Left cardiac atrium (tissue), 4 donors: ENCODE data around the gene SLC28A1. TPM values are rescaled to one million over a fixed set of nuclear protein-coding genes. Genes with fewer than 3 reads are reported as not detected.

Experiments used
- ATAC-seq, 2 donors: fragments of 200-7000 bp; cut with Tn5 transposase; one replicate each; pipeline ENCODE4 v1.9.1; 2020; ENCODE audit warnings: mild to moderate bottlenecking in 2 of 2, moderate library complexity in 2 of 2
- DNase-seq: peaks from one replicate; pipeline ENCODE4 v3.0.0-alpha.2; 2020
- intact Hi-C, 2 donors: fragments of 100-400 bp; cut with DNase I; formaldehyde crosslinking; loops; one replicate each; pipeline versions ENCODE4 v1.14.1 to v1.15.1; 2022 to 2023
- total RNA-seq, 2 donors: library from RNA; stranded (reverse); fragmentation: NEBNext Ultra II Directional; extraction: Animal tissue kit (Norgen Biotek cat#: 25700); gene quantifications; one replicate each; pipeline ENCODE4 v1.2.1, GENCODE V29; 2021
- donor health status: DM: no; HTN: yes; CAD: no.
- donor health status: DM: no; HTN: yes; CAD: no; lungs with severe emphysema.
- donor health status: DM: yes; HTN: yes; CAD: no.
- donor health status: Dilated cardiomyopathy.

SLC28A1 gene
- total RNA-seq, 2 donors from 2014 or later, result 0.13 to 0.18 TPM

DNA sequence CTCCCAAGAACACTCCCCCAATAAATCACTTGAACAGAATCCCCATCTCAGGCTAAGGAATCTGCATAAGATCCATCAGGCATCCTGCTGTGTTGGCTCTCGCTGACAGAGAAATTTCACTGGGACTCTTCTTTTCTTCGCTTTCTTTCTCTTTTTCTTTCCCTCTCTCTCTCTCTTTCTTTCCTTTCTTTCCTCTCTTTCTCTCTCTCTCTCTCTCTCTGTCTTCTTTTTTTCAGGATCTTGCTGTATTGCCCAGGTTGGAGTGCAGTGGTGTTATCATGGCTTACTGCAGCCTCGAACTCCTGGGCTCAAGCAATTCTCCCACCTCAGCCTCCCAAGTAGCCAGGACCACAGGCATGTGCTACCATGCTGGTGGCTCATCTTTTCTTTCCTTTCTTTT lies 4.5 kb upstream of the SLC28A1 start:
- intact Hi-C loops, result no loop called here
- ATAC-seq, result no peak
- no peak for DNase-seq

DNA sequence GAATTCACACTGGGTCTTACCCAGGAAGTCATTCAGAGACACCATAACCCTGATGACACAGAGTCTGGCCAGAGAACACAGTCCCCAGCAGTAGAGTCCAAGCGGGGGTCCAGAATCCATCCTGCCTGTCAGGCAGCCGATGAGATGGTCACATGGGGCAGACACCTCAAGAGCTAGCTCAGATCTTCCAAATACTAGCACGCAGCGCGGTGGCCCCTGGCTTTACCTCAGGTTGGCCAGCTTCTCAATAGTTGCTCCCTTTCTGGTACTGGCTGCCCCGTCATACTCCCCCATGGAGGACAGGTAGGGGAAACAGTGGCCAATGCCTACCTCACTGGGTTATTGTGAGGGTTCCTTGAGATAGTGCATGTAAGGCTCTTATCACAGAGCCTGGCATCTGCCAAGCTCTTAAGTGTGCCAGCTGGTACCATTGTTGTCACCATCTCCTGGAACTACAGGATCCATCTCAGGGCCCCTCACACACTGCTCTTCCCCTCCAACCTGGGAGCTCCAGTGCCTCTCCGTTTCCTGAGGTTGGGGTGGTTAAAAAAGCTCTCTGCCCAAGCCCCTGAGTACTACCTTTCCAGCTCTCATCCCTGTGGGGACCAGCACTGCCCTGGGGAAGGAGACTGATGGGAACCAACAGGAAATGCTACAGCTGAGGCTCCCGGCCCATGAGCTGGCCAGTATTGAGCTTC lies 3.5 kb upstream of the SLC28A1 start:
- DNase-seq, result no peak
- ATAC-seq, result no peak
- intact Hi-C loops, result no loop called here

DNA sequence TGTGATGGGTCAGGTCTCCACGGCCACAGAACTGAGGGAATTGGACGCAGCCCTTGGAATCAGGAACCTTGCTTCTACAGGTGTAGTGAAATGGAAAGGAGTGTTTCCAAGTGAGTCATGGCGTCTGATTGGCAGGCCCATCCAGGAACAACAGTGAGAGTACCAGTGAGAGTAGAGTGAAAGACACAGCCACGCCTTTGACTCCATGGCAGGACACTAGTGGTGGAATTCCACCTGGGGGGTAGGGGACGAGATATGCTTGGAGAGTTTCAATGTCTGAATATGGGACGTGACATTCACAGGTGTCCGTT lies 3.0 kb upstream of the SLC28A1 start:
- DNase-seq (no peak), ATAC-seq (no peak)
- intact Hi-C loops, result no loop called here

DNA sequence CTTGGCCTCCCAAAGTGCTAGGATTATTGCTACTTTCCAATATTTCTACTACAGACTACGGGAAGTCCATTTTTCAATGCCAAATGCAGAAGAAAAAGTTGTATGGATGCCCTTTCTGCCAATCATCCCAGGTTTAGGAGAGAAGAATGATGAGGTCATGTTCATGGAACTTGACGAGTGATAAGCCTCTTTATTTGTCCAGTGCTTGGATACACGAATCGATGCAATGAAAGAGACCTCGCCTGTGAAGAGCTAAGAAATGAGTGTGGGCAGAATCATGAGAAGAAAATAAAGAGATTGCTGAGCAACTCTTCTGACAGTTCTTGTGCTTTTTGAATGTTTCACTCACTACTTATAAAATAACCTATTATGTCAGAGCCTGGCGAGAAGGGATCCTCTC lies 996 bp upstream of the SLC28A1 start:
- intact Hi-C loops, result no loop called here
- ATAC-seq (peak in 1 of 2 donors; percentile 70), DNase-seq (no peak)

DNA sequence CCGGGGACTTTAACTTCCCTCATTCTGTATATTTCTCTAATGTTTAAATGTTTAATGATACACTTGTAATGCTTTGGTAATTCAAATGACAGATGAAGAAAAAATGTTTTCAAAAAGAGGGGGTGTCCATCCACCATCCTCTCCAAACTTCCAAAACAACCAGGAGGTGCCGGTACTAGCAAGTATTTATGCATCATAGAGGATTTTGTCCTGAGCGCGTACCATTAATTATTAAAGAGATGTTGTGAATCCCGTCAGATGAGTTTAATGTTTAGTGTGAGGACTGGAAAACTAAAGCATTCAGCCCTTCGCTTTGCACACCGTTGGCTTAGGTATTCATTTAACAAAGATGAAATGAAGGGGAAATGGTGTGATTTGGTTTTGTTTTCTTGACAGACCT lies 1.3 kb downstream of the SLC28A1 start:
- ATAC-seq (no peak), DNase-seq (no peak)
- intact Hi-C loops, result no loop called here

DNA sequence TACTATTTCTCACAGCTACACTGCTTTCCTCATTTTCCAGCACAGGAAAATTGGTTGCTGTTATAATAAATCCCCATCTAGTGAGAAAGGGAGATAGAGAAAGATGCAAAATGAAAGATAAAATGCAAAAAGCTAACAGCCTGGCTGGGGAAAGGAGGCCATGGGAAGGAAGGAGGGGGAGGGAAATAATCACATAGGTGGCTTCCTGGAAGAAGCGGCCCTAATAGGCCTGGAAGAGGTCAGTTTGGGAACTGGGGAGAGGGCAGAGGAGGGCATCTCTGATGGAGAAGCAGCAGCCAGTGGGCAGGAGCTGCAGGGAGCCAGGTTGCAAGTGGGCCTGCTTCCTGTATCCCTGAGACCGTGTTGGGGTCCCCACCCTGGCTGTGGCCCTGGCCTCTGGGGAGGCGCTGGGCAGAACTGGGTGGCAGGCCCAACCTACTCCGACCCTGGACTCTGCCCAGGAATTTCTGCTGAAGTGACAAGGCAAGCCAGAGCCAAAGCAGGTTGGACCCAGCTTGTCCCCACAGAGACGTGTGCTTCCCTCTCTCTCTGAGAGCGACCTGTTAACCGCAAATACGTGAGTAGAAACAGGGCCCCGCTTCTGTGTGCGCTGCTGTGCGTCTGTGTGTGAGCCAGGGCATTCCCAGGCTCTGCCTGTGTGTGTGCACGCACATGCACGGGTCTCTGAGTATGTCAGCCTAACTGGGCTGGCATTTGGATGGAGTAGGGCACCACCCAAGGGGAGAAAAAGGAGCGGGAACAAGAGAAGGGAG lies 1.9 kb downstream of the SLC28A1 start:
- DNase-seq (no peak), ATAC-seq (peak in 1 of 2 donors; percentile 11)
- intact Hi-C loops, result no loop called here

DNA sequence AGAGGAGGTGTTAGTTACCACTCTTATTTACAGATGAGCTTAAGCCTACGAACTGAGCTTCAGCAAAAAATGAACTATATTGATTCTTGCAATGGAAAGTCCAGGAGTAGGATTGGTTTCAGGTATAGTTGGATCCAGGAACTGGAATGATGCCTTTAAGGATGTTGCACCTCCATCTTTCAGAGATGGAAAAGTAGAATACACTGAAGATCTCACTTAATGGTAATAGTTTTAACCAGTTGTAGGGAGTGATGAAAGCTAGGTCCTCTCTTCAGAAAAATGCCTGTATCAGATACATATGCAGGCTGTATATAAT lies 2.5 kb downstream of the SLC28A1 start:
- no peak for ATAC-seq
- no peak for DNase-seq
- intact Hi-C loops, result no loop called here

DNA sequence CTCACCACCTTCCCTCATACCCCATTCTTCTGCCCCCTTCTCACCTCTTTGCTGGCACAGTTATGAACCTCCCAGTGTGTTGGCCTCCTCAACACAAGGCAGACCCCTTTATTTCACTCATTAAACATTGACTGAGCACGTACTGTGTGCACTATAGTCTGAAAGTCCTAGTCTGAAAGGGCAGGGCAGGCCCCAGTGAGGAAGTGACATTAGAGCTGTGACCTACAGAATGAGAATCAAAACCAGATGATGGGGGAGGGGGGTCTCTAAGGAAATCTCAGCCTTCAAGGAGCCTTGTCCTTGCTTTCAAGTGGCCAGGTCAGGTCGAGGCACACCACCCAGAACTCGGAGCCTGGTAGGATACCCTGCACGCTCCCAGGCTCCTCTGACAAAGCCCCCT lies 3.5 kb downstream of the SLC28A1 start:
- intact Hi-C loops, result no loop called here
- DNase-seq (no peak), ATAC-seq (no peak)

DNA sequence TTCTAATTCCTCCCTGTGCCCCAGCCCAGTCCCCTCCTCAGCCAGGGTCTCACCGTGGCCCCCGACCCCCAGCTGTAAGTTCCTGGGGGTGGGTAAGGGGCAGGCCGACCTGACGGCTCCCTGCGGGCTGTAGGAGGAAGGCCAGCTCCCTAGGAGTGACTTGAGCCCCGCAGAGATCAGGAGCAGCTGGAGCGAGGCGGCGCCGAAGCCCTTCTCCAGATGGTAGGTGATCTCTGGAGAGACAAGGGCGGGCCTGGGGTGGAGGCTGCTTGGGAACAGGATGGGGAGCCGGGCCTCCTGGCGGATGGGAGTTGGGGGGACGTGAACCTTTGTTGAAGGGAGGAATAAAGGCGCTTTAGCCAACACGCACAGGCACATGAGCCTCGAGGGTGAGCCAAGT lies 4.2 kb downstream of the SLC28A1 start:
- intact Hi-C loops, result no loop called here
- DNase-seq (no peak), ATAC-seq (no peak)

DNA sequence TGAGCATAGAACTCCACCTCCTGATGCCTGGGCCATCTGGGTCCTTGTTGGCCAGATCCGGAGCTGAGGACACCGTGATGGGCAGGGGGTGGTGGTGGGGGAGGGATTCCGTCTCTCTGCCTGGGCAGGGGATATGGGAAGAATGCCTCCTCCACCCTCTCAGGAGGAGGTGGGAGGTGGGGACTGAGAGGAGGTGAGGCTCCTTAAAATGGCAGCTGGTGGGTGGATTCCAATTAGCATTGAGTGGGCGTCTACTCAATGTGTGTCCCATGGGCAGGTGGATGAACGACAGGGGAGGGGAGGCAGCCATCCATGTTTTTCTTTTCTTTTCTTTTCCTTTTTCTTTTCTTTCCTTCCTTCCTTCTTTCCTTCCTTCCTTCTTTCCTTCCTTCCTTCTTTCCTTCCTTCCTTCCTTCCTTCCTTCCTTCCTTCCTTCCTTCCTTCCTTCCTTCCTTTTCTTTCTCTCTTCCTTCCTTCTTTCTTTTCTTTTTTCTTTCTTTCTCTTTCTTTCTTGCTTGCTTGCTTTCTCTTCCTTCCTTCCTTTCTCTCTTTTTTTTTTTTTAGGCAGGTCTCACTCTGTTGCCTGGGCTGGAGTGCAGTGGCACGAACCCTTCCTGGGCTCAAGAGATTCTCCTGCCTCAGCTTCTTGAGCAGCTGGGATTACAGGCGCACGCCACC lies 5.0 kb downstream of the SLC28A1 start:
- DNase-seq, result no peak
- intact Hi-C loops, result no loop called here

DNA sequence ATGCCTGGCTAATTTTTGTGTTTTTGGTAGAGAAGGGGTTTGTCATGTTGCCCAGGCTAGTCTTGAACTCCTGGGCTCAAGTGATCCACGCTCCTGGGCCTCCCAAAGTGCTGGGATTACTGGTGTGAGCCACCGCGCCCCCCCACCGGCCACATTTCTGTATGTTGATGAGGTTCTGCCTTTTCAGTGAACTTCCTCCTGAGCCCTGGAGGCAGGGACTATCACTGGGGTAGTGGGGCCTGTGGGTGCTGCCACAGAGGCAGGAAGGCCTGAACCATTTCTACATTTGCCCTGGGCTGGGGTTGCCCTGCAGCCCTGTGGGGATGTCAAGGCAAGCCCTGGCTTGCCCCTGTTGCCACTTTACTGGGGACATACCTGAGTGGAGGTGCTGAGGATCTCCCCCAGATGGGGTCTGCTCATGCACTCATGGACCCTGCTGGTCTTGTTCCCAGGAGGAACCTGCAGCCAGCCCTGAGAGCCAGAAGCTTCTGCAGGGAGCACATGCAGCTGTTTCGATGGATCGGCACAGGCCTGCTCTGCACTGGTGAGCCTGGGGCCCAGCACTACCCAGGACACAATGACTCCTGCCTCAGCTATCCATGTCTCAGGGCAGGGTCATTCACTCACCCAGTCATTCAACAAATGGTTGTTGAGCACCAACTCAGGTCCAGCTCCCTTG lies 5.7 kb downstream of the SLC28A1 start:
- DNase-seq (no peak), ATAC-seq (no peak)
- intact Hi-C loops, result no loop called here

More for the DNA sequence above, 5.0 kb downstream of the SLC28A1 start:
- ATAC-seq, result no peak

DNA sequence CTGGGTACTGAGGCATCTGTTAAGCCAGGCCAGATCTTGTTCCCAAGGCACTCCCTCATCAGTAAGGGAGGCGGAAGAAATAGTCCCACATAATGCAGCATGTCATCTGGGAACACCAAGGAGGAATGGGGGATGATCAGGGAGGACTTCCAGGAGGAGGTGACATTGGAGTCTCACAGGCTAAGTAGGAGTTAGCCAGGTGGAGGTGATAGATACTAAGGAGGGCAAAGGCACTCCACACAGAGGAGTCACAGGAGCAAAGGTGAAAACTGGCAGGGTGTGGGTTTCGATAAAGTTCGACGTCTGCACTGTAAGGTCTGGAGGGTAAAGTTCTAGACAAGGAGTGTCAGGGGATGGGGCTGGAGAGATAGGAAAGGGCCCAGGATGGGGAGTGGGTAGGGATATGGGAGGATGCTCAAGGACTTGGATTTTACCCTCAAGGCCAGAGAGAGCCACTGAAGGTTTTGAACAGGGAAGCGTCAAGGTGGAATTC lies 6.3 kb downstream of the SLC28A1 start:
- ATAC-seq, result no peak
- intact Hi-C loops, result no loop called here
- DNase-seq, result no peak

DNA sequence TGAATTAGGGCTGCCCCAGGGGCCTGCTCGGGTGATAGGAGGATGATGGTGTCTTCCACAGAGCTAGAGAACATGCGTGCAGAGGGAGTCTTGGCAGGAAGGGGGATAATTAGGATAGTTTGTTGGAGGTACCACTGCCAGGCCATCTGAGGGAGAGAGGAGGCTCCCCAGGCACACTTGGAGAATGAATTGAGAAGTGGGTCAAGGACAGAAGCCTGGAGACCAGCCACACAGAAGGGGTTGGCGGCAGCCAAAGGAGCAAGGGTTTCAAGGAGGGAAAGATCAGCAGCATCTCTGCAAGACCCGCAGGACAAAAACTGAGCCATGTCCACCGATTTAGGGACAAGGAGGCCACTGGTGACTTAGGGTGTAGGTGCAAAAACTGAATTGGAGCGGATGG lies 6.9 kb downstream of the SLC28A1 start:
- no peak for ATAC-seq
- DNase-seq, result no peak
- intact Hi-C loops, result no loop called here

DNA sequence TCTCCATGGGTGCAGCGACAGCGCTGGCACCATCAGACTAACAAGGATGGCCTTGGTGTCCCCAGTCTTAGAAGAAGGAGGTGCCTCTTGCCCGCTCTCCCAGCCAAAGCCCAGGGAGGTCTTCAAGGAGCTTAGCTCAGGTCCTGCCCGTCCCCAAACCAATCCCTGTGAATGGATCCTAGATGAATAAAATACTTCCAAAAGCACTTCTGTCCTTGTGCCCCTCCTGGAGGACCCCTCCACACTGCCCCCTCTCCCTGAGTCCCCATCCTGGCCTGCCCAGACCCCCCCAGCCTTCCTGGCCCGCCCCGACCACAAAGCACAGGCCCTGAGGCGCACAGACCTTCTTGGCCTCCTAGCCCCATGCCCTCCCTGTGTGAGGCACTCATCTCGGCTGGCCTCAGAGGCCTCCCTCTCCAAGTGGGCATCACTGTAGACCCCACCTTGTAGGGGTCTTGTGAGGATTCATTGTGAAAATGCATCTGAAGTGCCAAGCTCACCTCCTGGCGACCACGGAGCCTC lies 8.4 kb downstream of the SLC28A1 start:
- intact Hi-C loops, result no loop called here

DNA sequence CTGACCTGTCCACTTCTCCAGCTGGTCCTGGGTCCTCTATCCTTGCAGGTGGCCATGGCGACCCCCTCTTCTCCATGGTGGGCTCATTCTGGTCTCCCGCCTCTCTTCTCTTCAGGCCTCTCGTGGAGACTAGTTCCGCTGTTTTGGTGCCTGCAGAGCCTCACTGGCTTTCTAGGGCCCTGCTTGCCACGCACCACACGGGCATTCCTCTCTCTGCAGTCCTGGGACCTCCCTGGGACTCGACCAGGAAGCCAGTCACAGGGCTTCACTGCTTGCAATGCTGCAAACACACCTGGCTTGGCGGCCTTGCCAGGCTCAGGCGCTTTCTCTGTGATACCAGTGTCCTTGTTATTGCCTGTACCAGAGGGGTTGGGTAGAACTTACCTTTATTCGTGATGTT lies 9.1 kb downstream of the SLC28A1 start:
- DNase-seq (no peak), ATAC-seq (no peak)
- intact Hi-C loops, result no loop called here

More for the DNA sequence above, 8.4 kb downstream of the SLC28A1 start:
- no peak for ATAC-seq
- DNase-seq, result no peak

DNA sequence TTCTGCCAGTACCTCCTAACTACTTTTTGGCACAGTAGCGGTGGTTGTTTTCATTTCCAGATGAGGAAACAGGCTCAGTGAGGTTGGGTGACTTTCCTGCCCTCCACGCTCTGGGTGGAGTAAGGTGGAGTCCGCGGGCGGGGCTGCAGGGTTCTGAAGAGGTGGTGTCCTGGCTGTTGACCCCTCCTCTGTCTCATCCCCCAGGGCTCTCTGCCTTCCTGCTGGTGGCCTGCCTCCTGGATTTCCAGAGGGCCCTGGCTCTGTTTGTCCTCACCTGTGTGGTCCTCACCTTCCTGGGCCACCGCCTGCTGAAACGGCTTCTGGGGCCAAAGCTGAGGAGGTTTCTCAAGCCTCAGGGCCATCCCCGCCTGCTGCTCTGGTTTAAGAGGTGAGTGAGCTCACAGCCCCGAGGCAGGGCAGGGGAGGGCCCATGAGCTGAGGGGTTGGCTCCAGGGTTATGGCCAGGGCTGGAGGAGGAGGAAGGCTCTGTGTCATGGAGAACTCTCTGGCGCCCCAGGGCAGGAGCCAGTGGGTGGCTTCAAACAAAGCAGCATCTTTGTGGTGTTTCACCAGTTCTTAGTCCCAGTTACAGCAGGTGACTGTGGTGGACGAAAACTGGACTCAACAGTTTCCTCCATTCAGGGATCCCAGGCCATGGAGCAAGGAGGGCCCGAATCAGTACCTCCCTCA lies 10.4 kb downstream of the SLC28A1 start:
- DNase-seq (no peak), ATAC-seq (no peak)
- intact Hi-C loops, result no loop called here

DNA sequence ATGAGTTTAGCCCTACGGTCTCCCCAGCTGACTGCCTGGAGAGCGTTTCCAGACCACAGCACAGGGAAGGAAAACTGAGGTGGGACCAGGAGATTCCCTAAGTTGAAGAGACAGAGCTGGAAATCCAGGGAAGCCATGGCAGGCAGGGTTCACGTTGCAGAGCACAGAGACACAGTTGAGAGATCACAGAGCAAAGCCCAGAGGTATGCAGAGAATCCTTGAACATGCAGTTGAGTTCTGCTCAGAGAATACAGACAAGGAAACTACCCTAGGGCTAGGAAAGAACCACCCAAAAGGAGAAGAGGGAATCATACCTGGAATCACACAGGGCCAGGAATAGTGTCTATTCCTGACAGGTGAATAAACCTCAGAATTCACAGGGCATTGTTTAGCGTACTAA lies 14.3 kb downstream of the SLC28A1 start:
- DNase-seq (no peak), ATAC-seq (no peak)
- intact Hi-C loops, result no loop called here

DNA sequence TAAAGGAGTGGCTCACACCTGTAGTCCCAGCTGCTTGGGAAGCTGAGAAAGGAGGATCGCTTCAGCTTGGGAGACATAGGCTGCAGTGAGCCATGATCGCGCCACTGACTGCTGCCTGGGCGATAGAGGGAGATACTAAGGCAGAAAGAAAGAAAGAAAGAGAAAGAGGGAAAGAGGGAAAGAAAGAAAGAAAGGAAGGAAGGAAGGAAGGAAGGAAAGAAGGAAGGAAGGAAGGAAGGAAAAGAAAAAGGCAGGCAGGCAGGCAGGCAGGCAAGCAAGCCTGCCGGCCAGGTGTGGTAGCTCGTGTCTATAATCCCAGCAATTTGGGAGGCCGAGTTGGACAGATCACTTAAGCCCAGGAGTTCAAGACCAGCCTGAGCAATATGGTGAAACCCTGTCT lies 15.3 kb downstream of the SLC28A1 start:
- ATAC-seq (no peak), DNase-seq (no peak)
- intact Hi-C loops, result no loop called here

DNA sequence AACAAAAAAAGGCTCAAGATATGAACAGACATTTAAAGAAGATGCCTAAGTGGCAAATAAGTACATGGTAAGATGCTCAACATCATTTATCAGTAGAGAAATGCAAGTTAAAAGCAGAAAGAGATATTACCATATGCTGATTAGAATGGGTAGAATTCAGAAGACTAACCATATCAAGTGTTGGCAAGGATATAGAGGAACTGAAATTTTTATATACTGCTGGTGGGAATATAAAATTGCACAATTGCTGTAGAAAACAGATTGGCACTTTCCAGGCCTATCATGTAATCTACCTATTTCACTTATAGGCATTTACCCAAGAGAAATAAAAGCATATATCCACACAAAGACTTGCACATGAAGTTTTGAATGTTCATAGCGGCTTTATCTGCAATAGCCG lies 17.1 kb downstream of the SLC28A1 start:
- no peak for DNase-seq
- no peak for ATAC-seq
- intact Hi-C loops, result no loop called here
